Measurements from ENCODE around the gene ABCA4. TPM values are rescaled to one million over a fixed set of nuclear protein-coding genes. Genes with fewer than 3 reads are reported as not detected.

The ABCA4 gene
- total and polyA plus RNA-seq, 2 of the 8 experiments (the other 6 are each of a cell fraction or from before 2014, with no cell fraction given), result 0.06 TPM; not detected in 1

DNA sequence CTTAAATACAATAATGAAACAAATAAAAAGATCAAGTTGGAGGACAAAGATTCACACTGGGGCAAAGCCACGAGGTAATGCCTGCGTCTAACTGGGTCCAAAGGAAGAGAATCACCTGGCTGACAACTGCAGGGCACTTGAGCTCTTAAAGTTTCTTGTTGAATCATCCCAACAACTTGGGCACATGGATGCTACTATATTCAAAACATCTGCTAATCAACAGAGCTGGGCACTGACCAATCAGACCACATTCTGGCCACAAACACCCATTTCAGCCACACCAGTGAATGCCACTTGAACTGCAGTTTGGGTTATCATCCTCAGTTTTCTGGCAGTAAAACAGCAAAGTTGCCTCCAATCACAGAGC is 51.0 kb downstream of the ABCA4 start:
- no peaks in the 10 kb centered on the region for H3K36me3 ChIP-seq (ENCODE audit: control insufficient read depth in 2 of 4, insufficient read depth in 4 of 4, low read length in 3 of 4)
- H2AFZ ChIP-seq (ENCODE audit: low read length), result no peak overlapping the region
- H3K56ac ChIP-seq (replicated peaks; ENCODE audit: insufficient read length, low read depth, low read length), result no peak overlapping the region
- H3K23ac ChIP-seq (ENCODE audit: insufficient read length), result no peak overlapping the region
- DNase-seq (ENCODE audit: low read depth in 1 of 2, low spot score in 2 of 2) (no peak), FAIRE-seq (no peak)
- WGBS, 2 experiments (ENCODE audit: extremely low coverage in 1 of 2, insufficient coverage in 1 of 2, insufficient read length in 1 of 2, insufficient replicate concordance in 2 of 2, low coverage in 1 of 2, low lambda C conversion rate in 2 of 2, missing lambda C conversion rate in 1 of 2), result 85% methylated on average over 2 of the region's 2 CpGs; no CpG with 5 or more reads in 1 of the 2 experiments
- CTCF ChIA-PET (ENCODE audit: partially characterized antibody), result interaction anchor here (0.9 to 12.6 kb wide), 7 partner anchors 9 to 267 kb away, joined by 3 to 119 read pairs (median 6); no protein-coding TSS in a partner anchor
- no peak overlapping the region for H2BK15ac ChIP-seq (ENCODE audit: low read length)
- H4K8ac ChIP-seq (ENCODE audit: extremely low read depth, insufficient read depth, low read length), result no peak overlapping the region
- no peaks in the 10 kb centered on the region for H3K79me2 ChIP-seq (ENCODE audit: control insufficient read depth in 1 of 2, insufficient read depth in 2 of 2, low read length in 2 of 2)
- no peak overlapping the region for H2BK120ac ChIP-seq (replicated peaks; ENCODE audit: low read depth, low read length)
- H3K79me1 ChIP-seq (ENCODE audit: low read depth, low read length), result no peaks in the 10 kb centered on the region
- no peak overlapping the region for H4K91ac ChIP-seq (replicated peaks; ENCODE audit: insufficient read length, low read length)
- POLR2A ChIA-PET (ENCODE audit: partially characterized antibody), result no interaction called here
- peaks cover 38 to 60% (median 55%) of the 10 kb centered on the region in 4 experiments for H3K27me3 ChIP-seq (replicated peaks in 1 of 4; ENCODE audit: control insufficient read depth in 3 of 4, extremely low read depth in 1 of 4, insufficient read depth in 3 of 4, low read length in 3 of 4)
- H3K9ac ChIP-seq (replicated peaks in 1 of 4; ENCODE audit: extremely low read depth in 1 of 4, low read depth in 3 of 4, low read length in 3 of 4), result no peak overlapping the region
- no peak overlapping the region for H3K4me2 ChIP-seq (ENCODE audit: insufficient read depth in 1 of 2, low read depth in 2 of 2, low read length in 2 of 2)
- H3K4me3 ChIP-seq (ENCODE audit: extremely low read depth in 1 of 4, insufficient read depth in 2 of 4, low read depth in 3 of 4, low read length in 4 of 4), result no peak overlapping the region
- no peak overlapping the region for H4K5ac ChIP-seq (ENCODE audit: insufficient read length, low read depth, low read length)
- H2BK5ac ChIP-seq (ENCODE audit: low read depth, low read length), result no peak overlapping the region
- H2BK12ac ChIP-seq (ENCODE audit: low read depth, low read length), result no peak overlapping the region
- H3K4ac ChIP-seq (replicated peaks; ENCODE audit: insufficient read length, low read depth, low read length), result no peak overlapping the region
- H3K9me3 ChIP-seq (ENCODE audit: insufficient read depth in 2 of 2, low read depth in 1 of 2, low read length in 1 of 2), result no peaks in the 10 kb centered on the region
- H3K4me1 ChIP-seq (replicated peaks in 1 of 4; ENCODE audit: control insufficient read depth in 3 of 4, insufficient read depth in 4 of 4, low read length in 3 of 4), result 0 out of 7 replicates have a peak, but pooled peaks cover 0 to 4% (median 0%) of the 10 kb centered on the region in 4 experiments
- no peaks in the 10 kb centered on the region for H3K23me2 ChIP-seq (ENCODE audit: low read depth, low read length)
- no peak overlapping the region for H2BK20ac ChIP-seq (ENCODE audit: low read length)
- H3K18ac ChIP-seq (ENCODE audit: extremely low read depth, low read length), result no peak overlapping the region
- peaks cover 0 to 9% of the 10 kb centered on the region in 2 experiments for H4K20me1 ChIP-seq (replicated peaks in 1 of 2; ENCODE audit: control insufficient read depth in 1 of 2, insufficient read depth in 2 of 2, low read length in 2 of 2)
- H2AK5ac ChIP-seq (ENCODE audit: low read depth, low read length), result no peak overlapping the region
- no peak overlapping the region for H3K14ac ChIP-seq (ENCODE audit: insufficient read length)
- no peak overlapping the region for H3K27ac ChIP-seq (ENCODE audit: low read depth, low read length)
- TF ChIP-seq FOSL1 (IDR thresholded peaks at IDR 0.05; ENCODE audit: insufficient read depth, low read depth, low read length), result no peak
- no peak for TF ChIP-seq GABPA (IDR thresholded peaks at IDR 0.05; ENCODE audit: borderline replicate concordance, insufficient read depth, low read length)
- TF ChIP-seq EZH2 (IDR thresholded peaks at IDR 0.05; ENCODE audit: low read depth, low read length, severe bottlenecking), result no peak
- no peak for TF ChIP-seq EGR1 (IDR thresholded peaks at IDR 0.05; ENCODE audit: borderline replicate concordance, low read depth, low read length)
- no peak for TF ChIP-seq TBP (IDR thresholded peaks at IDR 0.05; ENCODE audit: low read depth, low read length)
- no peak for TF ChIP-seq SUZ12 (IDR thresholded peaks at IDR 0.05; ENCODE audit: low read length)
